Natural killer cell (primary cell): Measurements from ENCODE around the gene CLTB. TPM values are rescaled to one million over a fixed set of nuclear protein-coding genes. Genes with fewer than 3 reads are reported as not detected.

Source experiments
- ATAC-seq, 3 donors: fragments of 150-1000 bp in 2 of 3; fragments of 200-7000 bp in 1 of 3; cut with Tn5 transposase; 1 replicate in 1 of 3; 2 replicates in 2 of 3; pipeline ENCODE4 v1.10.0; 2021; ENCODE audit warnings: mild to moderate bottlenecking in 2 of 3, moderate library complexity in 2 of 3
- DNase-seq, 2 donors: peaks; one replicate each; pipeline versions ENCODE4 v3.0.0 to v3.0.0-alpha.2; 2013 to 2021; ENCODE audit warnings: mixed read lengths in 1 of 2
- H3K27ac ChIP-seq: one replicate; pipeline ENCODE4 v1.5.1; 2013; ENCODE audit warnings: mild to moderate bottlenecking, low read length
- H3K27me3 ChIP-seq: one replicate; pipeline ENCODE4 v1.6.1; 2013; ENCODE audit warnings: low read length; ENCODE audit not compliant: control insufficient read depth, insufficient read depth
- H3K36me3 ChIP-seq: one replicate; pipeline ENCODE4 v1.6.1; 2013; ENCODE audit warnings: low read length; ENCODE audit not compliant: control insufficient read depth, insufficient read depth
- H3K4me1 ChIP-seq: one replicate; pipeline ENCODE4 v1.6.1; 2013; ENCODE audit warnings: low read length; ENCODE audit not compliant: control insufficient read depth, insufficient read depth
- H3K4me3 ChIP-seq: one replicate; pipeline ENCODE4 v1.5.1; 2013; ENCODE audit warnings: low read length
- H3K9me3 ChIP-seq: one replicate; pipeline ENCODE4 v1.6.1; 2013; ENCODE audit warnings: low read length; ENCODE audit not compliant: control insufficient read depth, insufficient read depth
- H3K27ac Mint-ChIP-seq, 2 donors: one replicate each; pipeline ENCODE4 v1.8.0; 2022; ENCODE audit warnings: mild to moderate bottlenecking in 2 of 2, mixed read lengths in 2 of 2, moderate library complexity in 1 of 2
- H3K27me3 Mint-ChIP-seq, 2 donors: one replicate each; pipeline ENCODE4 v1.8.0; 2022; ENCODE audit warnings: low read depth in 2 of 2, mixed read lengths in 2 of 2
- H3K36me3 Mint-ChIP-seq: one replicate; pipeline ENCODE4 v1.8.0; 2022; ENCODE audit warnings: mixed read lengths
- H3K4me1 Mint-ChIP-seq, 2 donors: one replicate each; pipeline ENCODE4 v1.8.0; 2022; ENCODE audit warnings: mixed read lengths in 2 of 2
- H3K4me3 Mint-ChIP-seq: one replicate; pipeline ENCODE4 v1.8.0; 2022; ENCODE audit warnings: mild to moderate bottlenecking, moderate library complexity, mixed read lengths
- H3K9me3 Mint-ChIP-seq, 2 donors: one replicate each; pipeline ENCODE4 v1.8.0; 2022; ENCODE audit warnings: mixed read lengths in 2 of 2
- CTCF ChIP-seq: fragments of 200-600 bp; IDR thresholded peaks from one replicate; pipeline ENCODE4 v1.8.0; 2022; ENCODE audit warnings: antibody characterized with exemption
- WGBS: methylation state at CpG from one replicate; pipeline ENCODE4 v1.1.7; 2013; ENCODE audit warnings: missing lambda C conversion rate; ENCODE audit not compliant: insufficient coverage; 5-methylcytosine and 5-hydroxymethylcytosine counted together
- intact Hi-C: fragments of 100-400 bp; cut with micrococcal nuclease; formaldehyde crosslinking; loops from one replicate; pipeline ENCODE4 v1.14.2; 2022
- total RNA-seq, 4 donors: library from RNA; stranded (reverse); fragments of 120-200 nt in 1 of 4; gene quantifications; one replicate each; pipeline versions ENCODE4 v1.2.3 to v1.2.4, GENCODE V29; 2013 to 2022

CLTB gene
- total RNA-seq, 3 donors from 2014 or later (not counting 1 experiment from before 2014, with no cell fraction given): 60.6 to 77.2 (median 70.4) TPM

GRCh38 chr5:176352116-176352878, 64.0 kb downstream of the CLTB start:
- peaks cover 29 to 31% of the 10 kb centered on the region in 2 donors for H3K4me1 Mint-ChIP-seq
- Histone ChIP-seq H3K27me3 (no peaks in the 10 kb centered on the region), H3K27ac (no peak overlapping the region), H3K4me1 (no peaks in the 10 kb centered on the region), H3K36me3 (peaks cover 71% of the 10 kb centered on the region), H3K9me3 (no peaks in the 10 kb centered on the region), H3K4me3 (no peak overlapping the region)
- H3K9me3 Mint-ChIP-seq: no peaks in the 10 kb centered on the region
- H3K4me3 Mint-ChIP-seq: no peak overlapping the region
- intact Hi-C loops: no loop called here
- 94% methylated on average over 5 of the region's 5 CpGs for WGBS
- no peaks in the 10 kb centered on the region for H3K27me3 Mint-ChIP-seq
- no peak for DNase-seq
- peaks cover 14% of the 10 kb centered on the region for H3K36me3 Mint-ChIP-seq
- H3K27ac Mint-ChIP-seq: peak overlapping the region; percentile 27 to 29
- ATAC-seq: no peak
- no peak for TF ChIP-seq CTCF

- no peak for TF ChIP-seq CTCF
- Mint-ChIP-seq H3K9me3 (no peaks in the 10 kb centered on the region), H3K27ac (peak overlapping the region in 1 of 2 donors; percentile 24), H3K36me3 (peaks cover 14% of the 10 kb centered on the region), H3K27me3 (no peaks in the 10 kb centered on the region), H3K4me3 (no peak overlapping the region), H3K4me1 (peaks cover 23 to 29% of the 10 kb centered on the region in 2 donors)
- ATAC-seq (no peak), DNase-seq (no peak)
- H3K4me3 ChIP-seq: no peak overlapping the region
- H3K27me3 ChIP-seq: no peaks in the 10 kb centered on the region
- no peaks in the 10 kb centered on the region for H3K4me1 ChIP-seq
- no peak overlapping the region for H3K27ac ChIP-seq
- intact Hi-C loops: no loop called here
- peaks cover 77% of the 10 kb centered on the region for H3K36me3 ChIP-seq
- WGBS: 92% methylated on average over 8 of the region's 8 CpGs
- no peaks in the 10 kb centered on the region for H3K9me3 ChIP-seq
Observed at GRCh38 chr5:176350416-176350815, 65.9 kb downstream of the CLTB start.

GRCh38 chr5:176342766-176343458, 73.4 kb downstream of the CLTB start:
- Histone ChIP-seq H3K9me3 (no peaks in the 10 kb centered on the region), H3K4me1 (no peaks in the 10 kb centered on the region), H3K27ac (no peak overlapping the region), H3K36me3 (peaks cover 32% of the 10 kb centered on the region), H3K27me3 (no peaks in the 10 kb centered on the region), H3K4me3 (no peak overlapping the region)
- peak overlapping the region in 1 of 2 donors; percentile 39 for H3K27ac Mint-ChIP-seq
- H3K27me3 Mint-ChIP-seq: no peaks in the 10 kb centered on the region
- H3K4me3 Mint-ChIP-seq: no peak overlapping the region
- H3K4me1 Mint-ChIP-seq: no peaks in the 10 kb centered on the region
- TF ChIP-seq CTCF: no peak
- H3K9me3 Mint-ChIP-seq: no peaks in the 10 kb centered on the region
- 100% methylated on average over 1 of the region's 2 CpGs for WGBS
- ATAC-seq (no peak), DNase-seq (no peak)
- intact Hi-C loops: no loop called here
- peaks cover 5% of the 10 kb centered on the region for H3K36me3 Mint-ChIP-seq

Other genes starting within 250 kb of the CLTB start
- 10 to 100 TPM; 19.6 to 30.2 (median 27.8) TPM for gene SIMC1, start 178.1 kb downstream of the CLTB start, total RNA-seq
- 10 to 100 TPM; 36.8 to 76.3 (median 75.7) TPM for gene KIAA1191, start 54.8 kb downstream of the CLTB start, total RNA-seq
- gene ARL10, start 51.1 kb downstream of the CLTB start, total RNA-seq: 1 to 10 TPM in 2 of 3 donors, under 1 TPM in 1; 0.75 to 6.8 (median 6.7) TPM
- 10 to 100 TPM in 2 of 3 donors, 1 to 10 TPM in 1; 6.4 to 12.4 (median 12.1) TPM for gene NOP16, start 27.9 kb downstream of the CLTB start, total RNA-seq
- 10 to 100 TPM; 83.5 to 90.2 (median 86.2) TPM for gene HIGD2A, start 27.8 kb downstream of the CLTB start, total RNA-seq
- 10 to 100 TPM; 32.1 to 32.5 (median 32.1) TPM for gene FAF2, start 31.8 kb upstream of the CLTB start, total RNA-seq
- gene RNF44, start 120.9 kb upstream of the CLTB start, total RNA-seq: 100 to 1,000 TPM; 297 to 394 (median 359) TPM
- 1 to 10 TPM in 2 of 3 donors, under 1 TPM in 1; 0.75 to 2.2 (median 1.8) TPM for gene CDHR2, start 132.8 kb upstream of the CLTB start, total RNA-seq
- gene GPRIN1, start 193.6 kb upstream of the CLTB start, total RNA-seq: 1 to 10 TPM in 2 of 3 donors, under 1 TPM in 1; 0.92 to 1.5 (median 1.3) TPM
- gene SNCB, start 214.0 kb upstream of the CLTB start, total RNA-seq: not detected
- not detected for gene EIF4E1B, start 214.1 kb upstream of the CLTB start, total RNA-seq
- 10 to 100 TPM; 24.1 to 29.4 (median 24.6) TPM for gene TSPAN17, start 230.9 kb upstream of the CLTB start, total RNA-seq